Measurements from ENCODE around the gene LYAR. TPM values are rescaled to one million over a fixed set of nuclear protein-coding genes. Genes with fewer than 3 reads are reported as not detected.

The LYAR gene
- total and polyA plus RNA-seq, 2 of the 13 experiments (the other 11 are each of a cell fraction or from before 2014, with no cell fraction given) = 7.8 to 94.2 TPM

- ChIA-PET POLR2A (no interaction called here), CTCF (ENCODE audit: low intra/inter-chr PET ratio, low total read pairs) (no interaction called here)
- Histone ChIP-seq H2AFZ (ENCODE audit: low read length) (no peak overlapping the region), H3K27ac (ENCODE audit: extremely low read length, insufficient read depth, low read length) (no peak overlapping the region), H4K20me1 (ENCODE audit: insufficient read depth, low read length) (no peaks in the 10 kb centered on the region), H3K9ac (ENCODE audit: insufficient read depth, low read depth, low read length) (no peak overlapping the region), H3K79me2 (ENCODE audit: insufficient read depth, low read length) (peaks cover 10% of the 10 kb centered on the region), H3K27me3 (ENCODE audit: control insufficient read depth in 1 of 2, insufficient read depth in 2 of 2, low read length in 2 of 2) (no peaks in the 10 kb centered on the region), H3K9me3 (ENCODE audit: low read length) (no peaks in the 10 kb centered on the region), H3K36me3 (replicated peaks in 1 of 2; ENCODE audit: control insufficient read depth in 1 of 2, insufficient read depth in 2 of 2, low read length in 2 of 2) (peaks cover 5 to 16% of the 10 kb centered on the region in 2 experiments; a peak in 4 of 5 replicates), H3K4me3 (replicated peaks in 1 of 3; ENCODE audit: insufficient read depth in 1 of 3, low read depth in 2 of 3, low read length in 3 of 3) (no peak overlapping the region), H3K4me2 (ENCODE audit: low read depth, low read length) (no peak overlapping the region), H3K4me1 (ENCODE audit: insufficient read depth, low read length) (no peaks in the 10 kb centered on the region)
- in situ Hi-C loops (cut with HindIII; ENCODE audit: extremely low pct_ligation_motif_present, low pct_unique_long_range_greater_than_20kb) = no loop called here
- ATAC-seq = no peak
- BruUV-seq (replicated peaks) = no TSS peak
- WGBS (ENCODE audit: low lambda C conversion rate) = 100% methylated on average over 2 of the region's 3 CpGs
- TF ChIP-seq RXRB (CRISPR knock-in tag; IDR thresholded peaks at IDR 0.05; ENCODE audit: borderline replicate concordance) = no peak
- TF ChIP-seq ZBTB4 (CRISPR knock-in tag; IDR thresholded peaks at IDR 0.05; ENCODE audit: borderline replicate concordance) = no peak
- TF ChIP-seq ZBTB44 (CRISPR knock-in tag; IDR thresholded peaks at IDR 0.05) = no peak
- TF ChIP-seq HNRNPL (IDR thresholded peaks at IDR 0.05; ENCODE audit: low read depth, low read length) = no peak
- TF ChIP-seq NR3C1 (CRISPR knock-in tag; IDR thresholded peaks at IDR 0.05) = no peak
- no peak for TF ChIP-seq ZNF292 (CRISPR knock-in tag; IDR thresholded peaks at IDR 0.05; ENCODE audit: borderline replicate concordance, low read depth)
- no peak for TF ChIP-seq KDM4B (CRISPR knock-in tag; IDR thresholded peaks at IDR 0.05)
- TF ChIP-seq ZNF230 (CRISPR knock-in tag; IDR thresholded peaks at IDR 0.05) = no peak
- TF ChIP-seq KDM1A (CRISPR knock-in tag; IDR thresholded peaks at IDR 0.05) = no peak
- no peak for TF ChIP-seq RARA (CRISPR knock-in tag; IDR thresholded peaks at IDR 0.05)
- no peak for TF ChIP-seq MAFK (conservative IDR thresholded peaks at IDR 0.05 in 1 of 2, IDR thresholded peaks at IDR 0.05 in 1 of 2; ENCODE audit: low read length in 2 of 2)
- no peak for TF ChIP-seq FOSL2 (CRISPR knock-in tag; IDR thresholded peaks at IDR 0.05)
- TF ChIP-seq ZEB1 (IDR thresholded peaks at IDR 0.05; ENCODE audit: insufficient replicate concordance, low read depth) = no peak
- no peak for TF ChIP-seq DRAP1 (CRISPR knock-in tag; IDR thresholded peaks at IDR 0.05)
- TF ChIP-seq ZNF329 (CRISPR knock-in tag; IDR thresholded peaks at IDR 0.05; ENCODE audit: low read depth) = no peak
- TF ChIP-seq ZBTB26 (CRISPR knock-in tag; IDR thresholded peaks at IDR 0.05; ENCODE audit: borderline replicate concordance) = no peak
- TF ChIP-seq ZNF282 (IDR thresholded peaks at IDR 0.05; ENCODE audit: partially characterized antibody) = no peak
- no peak for TF ChIP-seq EP300 (IDR thresholded peaks at IDR 0.05; ENCODE audit: low read depth in 2 of 2, low read length in 2 of 2)
- TF ChIP-seq EP300 (CRISPR knock-in tag; IDR thresholded peaks at IDR 0.05; ENCODE audit: borderline replicate concordance) = no peak
- TF ChIP-seq ARNTL (CRISPR knock-in tag; IDR thresholded peaks at IDR 0.05) = no peak
- no peak for DNase-seq (ENCODE audit: low spot score)
- FAIRE-seq = no peak
- intact Hi-C loops (cut with micrococcal nuclease; ENCODE audit: unreplicated experiment) = no loop called here
These were observed 9.1 kb upstream of the LYAR start for GRCh38 chr4:4299006-4299405.

All from HepG2 (cell line).